Effector CD8-positive, alpha-beta T cell (primary cell): Measurements from ENCODE around the gene MAP3K3.
A peak's percentile ranks its signal among the peaks of the same experiment; 100 is the strongest.

ENCODE experiments used
- DNase-seq: peaks from one replicate; lab custom pipeline; 2025; lab: John Stamatoyannopoulos, UW

The MAP3K3 gene

DNA sequence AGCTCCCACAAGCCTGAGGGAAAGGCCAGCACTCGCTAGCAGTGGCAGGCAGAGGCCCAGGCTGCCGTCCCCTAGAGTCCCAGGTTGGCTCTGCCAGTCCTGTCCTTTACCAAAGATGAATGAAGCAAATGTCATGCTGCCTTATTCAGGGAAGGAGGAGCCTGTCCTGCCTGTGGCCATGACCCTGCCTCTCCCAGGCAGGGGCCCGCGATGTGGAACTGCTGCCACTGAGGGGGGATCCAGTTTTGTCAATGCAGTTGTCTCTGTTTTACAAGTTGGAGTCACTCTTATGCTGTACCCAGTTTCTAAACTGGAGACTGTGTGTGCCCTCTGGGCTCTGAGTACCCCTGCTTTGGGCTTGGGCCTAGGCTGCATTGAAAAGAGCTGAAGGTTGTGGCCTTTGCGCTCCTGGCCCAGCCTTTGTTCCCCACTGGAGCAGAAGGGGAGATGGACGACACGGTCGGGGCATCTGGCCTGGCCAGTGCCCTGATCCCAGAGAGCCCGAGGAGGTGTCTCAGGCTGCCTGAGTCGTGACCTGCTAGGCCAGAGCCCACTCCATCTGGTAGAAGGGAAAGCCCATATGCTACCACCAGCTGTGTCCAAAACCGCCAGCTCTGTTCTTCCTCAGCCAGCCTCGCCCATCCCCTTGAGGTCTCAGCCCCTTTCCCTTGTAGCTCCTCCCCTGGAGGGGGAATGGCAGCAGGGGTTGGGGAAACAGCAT is 72.2 kb downstream of the MAP3K3 start:
- no peak for DNase-seq

DNA sequence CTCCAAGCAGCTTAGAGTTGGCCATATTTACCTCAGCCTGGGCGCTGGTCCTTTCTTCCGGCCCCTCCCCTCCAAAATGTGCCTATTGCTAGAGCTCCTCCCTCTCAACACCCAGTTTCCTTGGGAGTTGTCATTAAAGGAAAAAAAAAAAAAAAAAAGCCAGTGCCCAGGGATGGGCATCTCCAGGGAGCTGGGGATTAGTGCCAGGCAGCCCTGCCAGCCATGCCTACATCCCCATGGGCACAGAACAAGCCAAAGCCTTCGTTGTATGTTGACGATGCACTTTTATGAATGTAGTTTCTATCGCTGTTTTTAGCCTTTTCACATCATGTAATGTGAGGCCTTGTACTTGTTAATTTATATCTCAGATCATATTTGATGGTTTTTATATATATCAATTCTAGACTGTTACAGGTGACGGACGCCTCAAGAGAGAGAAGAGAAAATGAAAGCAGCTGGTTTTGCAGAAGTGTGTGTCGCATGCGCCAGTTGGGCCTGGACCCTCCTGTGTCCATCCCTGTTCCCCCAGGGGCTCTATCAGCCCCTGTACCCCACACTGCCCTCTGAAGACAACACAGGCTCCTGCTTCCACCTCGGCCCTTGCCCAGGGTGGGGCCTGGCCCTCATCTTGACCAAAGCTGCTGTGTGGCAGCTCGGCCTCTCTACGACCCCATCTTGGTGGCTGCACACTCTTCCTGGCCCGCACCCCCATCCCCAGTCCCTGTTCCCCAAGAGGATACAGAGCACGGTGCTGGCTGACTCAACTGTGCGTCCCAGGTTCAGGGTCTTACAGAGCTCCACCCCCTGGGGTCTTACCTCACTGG is 72.9 kb downstream of the MAP3K3 start:
- no peak for DNase-seq

DNA sequence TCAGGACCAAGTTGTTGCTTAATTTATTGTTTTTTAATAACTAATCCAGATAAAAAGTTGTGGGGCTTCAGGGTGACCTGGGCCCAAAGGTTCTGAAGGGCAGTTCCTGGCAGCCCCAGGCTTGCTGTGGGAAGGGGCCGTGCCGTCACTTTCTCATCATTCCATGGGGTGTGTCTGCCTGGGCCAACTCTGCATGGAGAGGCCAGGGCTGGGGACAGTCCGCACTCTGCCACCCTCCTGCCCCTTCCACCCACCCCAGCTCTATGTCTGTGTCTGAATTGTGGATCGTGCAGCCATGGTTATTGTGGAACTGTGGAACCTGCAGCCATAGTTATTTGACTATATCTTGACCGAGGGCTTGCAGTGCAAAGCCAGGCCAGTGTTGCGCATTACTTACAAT is 73.7 kb downstream of the MAP3K3 start:
- DNase-seq = no peak

DNA sequence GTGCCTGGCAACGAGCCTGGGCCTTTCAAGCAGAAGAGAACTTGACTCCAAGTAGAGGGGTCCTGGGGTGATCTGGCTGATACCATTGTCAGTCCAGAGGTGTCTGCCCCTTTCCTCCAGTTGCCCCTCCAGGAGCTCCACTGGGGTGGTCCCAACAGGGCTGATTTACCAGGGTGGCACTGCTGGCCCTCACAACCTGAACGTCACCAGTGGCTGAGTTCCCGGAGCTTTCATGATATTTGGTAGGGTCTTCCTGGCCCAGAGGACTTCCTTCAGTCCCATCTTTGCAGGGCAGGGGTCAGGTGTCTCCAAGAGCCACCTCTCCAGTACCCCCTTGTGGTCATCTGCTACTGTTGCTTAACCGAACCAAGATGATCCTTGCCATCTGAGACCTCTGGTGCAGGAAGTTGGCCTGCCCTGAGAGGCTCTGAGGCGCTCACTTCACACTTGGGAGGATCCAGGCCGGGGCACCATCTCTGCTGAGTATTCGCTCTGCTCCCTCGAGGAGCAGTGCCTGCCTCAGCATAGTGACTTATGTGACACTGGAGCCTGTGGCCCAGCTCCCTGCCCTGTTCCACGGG is 74.3 kb downstream of the MAP3K3 start:
- DNase-seq = no peak

DNA sequence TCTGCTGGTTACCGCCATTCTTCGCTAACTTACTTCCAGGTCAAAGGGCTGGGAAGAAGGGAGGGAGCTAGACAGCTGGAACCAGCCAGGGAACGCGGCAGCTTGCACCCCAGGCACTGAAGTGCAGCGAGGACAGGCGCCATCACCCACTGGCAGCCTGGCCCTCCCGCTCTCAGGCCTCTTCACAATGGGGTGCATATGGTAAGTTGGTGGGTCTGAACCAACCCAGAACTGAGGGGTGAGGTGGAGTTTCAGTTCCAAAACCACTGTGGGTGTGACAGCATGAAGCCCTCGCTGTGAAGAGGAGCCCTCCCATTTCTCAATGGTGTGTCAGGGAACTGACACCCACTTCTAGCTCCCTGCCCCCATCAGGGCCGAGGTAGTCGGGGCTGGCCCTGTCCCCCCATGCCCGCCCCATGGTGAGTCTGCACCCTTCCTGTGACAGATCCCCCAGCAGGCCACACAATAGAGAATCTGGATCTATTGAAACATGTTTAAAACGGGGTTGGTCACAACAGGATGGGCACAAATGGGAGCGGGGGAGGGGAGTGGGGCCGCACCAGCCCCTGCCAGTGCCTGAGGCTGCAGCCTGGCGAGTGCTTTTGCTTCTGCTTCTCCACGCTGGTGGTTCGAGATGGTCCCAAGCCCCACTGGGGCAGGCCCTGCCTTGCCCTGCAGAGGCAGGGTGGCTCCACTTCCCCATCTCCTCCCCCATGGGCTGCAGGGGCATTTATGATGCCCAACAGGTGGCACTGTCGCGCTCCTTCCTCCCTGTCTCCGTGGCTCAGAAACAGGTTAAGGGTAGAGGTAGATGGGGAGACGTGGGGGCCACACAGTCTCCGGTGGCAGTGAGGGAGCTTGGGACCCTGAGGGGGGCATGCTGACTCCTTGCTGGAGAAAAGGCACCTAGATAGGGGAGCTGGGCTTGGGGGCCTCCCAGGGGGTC is 75.4 kb downstream of the MAP3K3 start:
- peak; percentile 79 for DNase-seq

DNA sequence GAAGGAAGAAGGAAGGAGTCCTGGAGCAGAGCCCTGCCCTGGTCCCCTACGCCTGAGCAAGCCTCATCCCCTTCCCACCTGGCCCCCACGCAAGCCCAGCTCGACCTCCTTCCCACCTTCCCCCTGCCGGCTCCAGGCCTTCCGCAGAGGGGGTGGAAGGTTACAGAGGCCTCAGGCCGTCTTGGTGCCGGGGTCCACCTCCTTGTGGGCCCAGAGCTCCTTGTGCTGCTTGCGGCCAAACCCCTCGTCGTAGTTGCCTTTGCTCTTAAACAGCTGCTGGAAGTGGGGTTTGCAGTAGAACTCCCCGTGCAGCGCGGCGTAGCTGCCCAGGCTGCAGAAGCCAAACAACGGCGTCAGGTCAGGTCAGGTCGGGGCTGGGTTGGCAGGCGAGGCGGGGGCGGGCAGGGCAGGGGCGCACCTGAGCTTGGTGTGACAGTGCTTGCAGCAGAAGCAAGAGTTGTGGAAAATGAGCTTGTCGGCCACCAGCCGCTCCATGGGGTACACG is 76.2 kb downstream of the MAP3K3 start:
- DNase-seq = no peak

DNA sequence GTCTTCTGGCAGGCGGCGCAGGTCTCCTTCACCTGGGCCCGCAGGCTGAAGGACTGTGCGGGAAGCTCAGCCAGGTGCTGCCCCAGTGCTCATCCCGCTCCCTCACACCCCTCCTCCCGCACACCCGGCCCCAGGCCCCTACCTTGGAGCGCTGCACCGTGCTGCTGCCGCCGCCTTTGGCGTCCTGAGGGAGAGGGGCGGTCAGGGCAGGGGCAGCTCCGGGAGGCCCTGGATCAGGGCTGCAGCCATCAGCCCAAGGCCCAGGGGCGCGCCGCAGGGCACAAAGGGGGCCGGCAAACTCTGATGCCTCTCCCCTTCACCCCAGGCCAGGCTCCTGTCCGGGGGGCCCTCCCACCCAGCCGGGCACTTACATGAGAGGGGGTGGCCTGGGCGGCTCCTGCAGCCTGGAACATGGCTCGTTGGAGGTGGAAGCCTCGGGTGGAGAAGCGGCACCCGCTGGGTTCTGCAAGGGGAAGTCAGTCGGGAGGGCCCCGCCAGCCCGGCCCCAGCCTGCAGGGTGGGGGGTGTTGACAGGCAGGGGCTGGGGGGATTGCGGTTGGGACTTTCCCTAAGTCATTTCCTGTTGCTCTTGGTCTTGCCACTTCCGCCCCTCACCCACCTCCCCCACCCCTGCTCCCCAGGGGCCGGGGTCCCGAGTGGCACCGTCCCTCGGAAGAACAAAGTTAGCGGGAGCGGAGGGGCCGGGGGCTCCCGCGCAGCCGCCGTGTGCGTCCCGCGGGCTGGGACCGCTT is 76.8 kb downstream of the MAP3K3 start:
- peak; percentile 76 for DNase-seq

DNA sequence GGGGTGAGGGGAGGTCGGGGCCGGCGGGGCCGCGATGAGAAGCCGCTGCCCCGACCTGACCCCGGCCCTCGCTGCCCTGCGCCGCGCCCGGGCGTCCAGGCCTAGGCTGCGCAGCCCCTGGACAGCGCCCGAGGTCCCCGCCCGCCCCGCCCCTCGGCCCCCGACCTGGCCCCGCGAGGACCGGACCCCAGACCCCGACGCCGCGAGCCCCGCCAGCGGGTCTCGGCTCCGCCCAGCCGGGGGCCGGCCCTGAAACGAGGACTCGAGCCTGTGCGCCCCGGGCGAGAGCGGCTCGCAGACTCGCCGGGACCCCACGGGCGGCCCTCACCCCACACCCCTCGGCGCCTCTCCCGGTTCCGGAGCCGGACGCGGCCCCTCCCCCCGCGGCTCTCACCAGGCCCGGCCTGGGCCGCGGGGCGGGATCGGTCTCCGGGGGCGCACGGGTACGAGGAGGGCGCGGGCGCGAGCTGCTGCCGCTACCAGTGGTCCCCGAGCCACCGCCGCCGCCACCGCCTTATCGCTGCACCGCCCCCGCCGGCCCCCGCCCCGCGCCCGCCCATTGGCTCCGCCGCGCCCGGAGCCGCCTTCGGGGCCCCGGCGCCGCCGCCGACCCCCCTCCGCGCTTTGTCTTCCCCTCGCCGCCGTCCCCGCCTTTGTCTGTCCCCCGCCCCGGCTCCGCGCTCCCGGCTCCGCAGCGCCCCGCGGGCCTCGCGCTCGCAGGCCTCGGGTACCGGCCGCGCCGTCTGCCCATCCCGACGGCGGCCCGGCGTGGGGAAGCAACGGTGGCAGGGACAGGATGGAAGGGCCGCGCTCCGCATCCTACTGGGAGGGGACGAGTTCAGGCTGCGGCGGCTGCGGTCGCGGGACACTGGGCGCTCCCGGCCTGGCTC is 77.7 kb downstream of the MAP3K3 start, which contains the start of gene LIMD2:
Gene LIMD2 (minus strand): TSS at position 488 of the 890 bp plus-strand sequence. CDS start 827 bp downstream, outside the sequence.
- DNase-seq = peak; percentile 70

DNA sequence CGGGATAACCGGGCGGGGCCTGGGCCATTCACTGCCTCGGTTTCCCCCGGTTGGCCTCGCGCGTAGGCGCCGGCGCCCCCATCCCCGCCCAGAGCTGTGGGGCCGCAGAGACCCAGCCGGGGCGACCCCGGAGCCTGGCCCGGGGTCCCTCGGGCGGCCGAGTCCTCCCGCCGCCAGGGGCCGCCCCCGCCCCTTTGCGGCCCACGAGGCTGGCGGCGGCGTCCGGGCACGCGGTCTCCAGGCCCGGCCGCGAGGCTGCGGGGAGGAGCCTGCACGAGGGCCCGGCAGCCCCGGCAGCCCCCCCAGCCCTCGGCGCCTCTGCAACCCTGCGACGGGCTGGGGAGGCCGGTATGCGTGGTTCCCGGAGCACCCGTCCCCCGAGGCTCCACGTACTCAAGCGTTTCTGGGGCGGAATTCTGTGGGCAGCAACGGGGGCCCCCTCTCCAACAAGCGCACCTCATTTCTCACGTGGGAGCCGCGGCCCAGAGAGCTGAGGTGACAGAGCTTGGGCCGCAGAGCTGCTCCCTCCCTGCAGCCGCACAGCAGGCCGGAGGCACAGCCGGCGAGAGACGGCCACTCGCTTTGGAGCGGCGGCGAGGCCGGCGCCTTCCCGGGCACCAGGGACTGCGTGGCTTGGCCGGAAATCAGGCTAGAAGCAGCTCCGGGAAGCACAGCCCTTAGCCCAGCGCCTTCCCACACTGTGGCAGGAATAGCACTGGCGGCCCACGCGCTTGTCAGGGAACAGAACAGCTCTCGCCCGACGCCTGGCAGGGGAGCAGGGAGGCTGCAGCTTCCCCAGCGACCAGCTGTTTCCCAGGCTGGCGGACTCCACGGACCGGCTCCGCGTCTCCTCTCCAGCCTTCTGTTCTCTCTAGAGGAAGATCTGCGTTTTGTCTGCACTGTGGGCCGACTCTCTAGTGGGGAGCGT is 78.6 kb downstream of the MAP3K3 start:
- peak; percentile 31 for DNase-seq

DNA sequence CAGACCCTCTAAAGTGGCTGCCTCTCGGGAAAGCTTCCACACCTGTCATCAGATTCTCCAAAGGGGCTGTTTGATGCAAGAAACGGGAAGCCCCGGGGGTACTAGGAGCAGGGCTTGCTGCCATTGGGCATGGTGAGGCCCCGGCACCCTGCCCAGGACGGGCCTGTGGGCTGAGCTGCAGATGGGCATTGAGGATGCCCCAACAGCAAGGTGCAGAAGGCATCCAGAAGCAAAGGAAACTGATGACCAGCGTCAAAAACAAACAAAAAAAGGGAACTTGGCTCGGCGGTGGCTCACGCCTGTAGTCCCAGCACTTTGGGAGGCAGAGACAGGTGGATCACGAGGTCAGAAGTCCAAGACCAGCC is 79.2 kb downstream of the MAP3K3 start:
- no peak for DNase-seq

DNA sequence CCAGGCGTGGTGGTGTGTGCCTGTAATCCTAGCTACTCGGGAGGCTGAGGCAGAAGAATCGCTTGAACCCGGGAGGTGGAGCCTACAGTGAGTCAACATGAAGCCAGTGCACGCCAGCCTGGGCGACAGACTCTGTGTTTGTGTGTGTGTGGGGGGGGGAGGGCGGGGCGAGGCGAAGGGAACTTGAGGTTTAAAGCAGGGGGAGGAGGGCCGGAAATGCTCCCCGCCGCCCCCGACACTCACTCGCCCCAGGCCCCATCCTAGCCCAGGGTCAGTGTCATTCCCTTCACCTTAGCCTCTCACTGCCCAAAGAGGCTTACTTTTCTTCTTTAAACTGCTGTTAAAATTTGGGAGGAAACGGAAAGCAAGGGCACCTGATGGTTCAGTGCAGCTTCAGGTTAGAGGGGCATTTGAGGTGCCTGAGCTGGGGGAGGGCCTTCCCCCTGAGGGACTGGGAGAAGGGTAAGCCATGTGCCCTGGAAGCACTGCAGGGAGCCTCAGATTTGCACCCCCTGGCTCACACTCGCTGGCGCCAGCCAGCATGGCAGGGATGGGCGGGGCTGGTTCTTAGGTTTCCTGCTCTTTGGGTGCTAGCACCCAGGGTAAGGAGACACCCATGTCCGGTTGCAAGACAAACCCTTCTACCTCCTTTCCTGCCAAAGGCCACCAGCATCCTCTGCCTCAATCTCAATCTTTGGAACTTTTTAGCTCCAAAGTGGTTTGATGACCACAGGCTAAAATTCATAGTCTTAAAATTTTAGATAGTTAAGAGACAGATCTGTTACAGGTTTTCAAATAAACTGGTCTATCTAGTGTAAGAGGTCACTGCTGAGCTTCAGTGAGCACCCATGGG is 79.9 kb downstream of the MAP3K3 start:
- DNase-seq = peak; percentile 53

DNA sequence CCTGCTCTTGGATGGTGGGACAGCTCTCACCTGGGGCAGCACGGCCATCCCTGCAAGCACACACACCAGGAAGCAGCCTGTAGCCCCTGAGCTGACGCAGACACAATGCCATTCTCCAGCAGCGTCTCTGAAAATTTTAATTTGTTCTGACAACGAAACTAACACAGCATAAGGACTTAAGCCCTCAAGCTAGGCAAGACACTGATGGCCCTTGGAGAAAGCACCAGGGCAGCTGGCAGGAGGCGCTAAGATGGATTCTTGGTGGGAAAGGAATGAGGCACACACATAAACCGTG is 80.5 kb downstream of the MAP3K3 start:
- DNase-seq = no peak

DNA sequence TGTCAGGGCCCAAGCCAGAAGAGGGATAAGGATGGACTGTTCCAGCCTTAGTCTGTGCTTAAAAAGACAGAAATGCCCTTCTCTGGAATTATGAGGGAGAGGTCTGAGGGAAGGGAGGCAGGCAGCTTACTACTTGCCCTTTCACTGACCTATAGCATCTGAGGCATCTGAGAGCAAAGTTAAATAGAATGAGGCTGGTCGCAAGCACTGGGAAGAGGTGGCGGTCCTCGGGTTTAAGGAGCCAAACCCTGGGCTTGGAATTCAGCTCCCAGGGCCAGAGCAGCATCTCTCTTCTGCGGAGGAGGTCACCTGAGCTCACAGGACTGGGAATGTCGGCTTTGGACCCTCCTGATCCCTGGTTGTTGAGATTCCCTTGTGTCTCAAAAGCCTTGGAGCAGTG is 80.8 kb downstream of the MAP3K3 start:
- DNase-seq = no peak

DNA sequence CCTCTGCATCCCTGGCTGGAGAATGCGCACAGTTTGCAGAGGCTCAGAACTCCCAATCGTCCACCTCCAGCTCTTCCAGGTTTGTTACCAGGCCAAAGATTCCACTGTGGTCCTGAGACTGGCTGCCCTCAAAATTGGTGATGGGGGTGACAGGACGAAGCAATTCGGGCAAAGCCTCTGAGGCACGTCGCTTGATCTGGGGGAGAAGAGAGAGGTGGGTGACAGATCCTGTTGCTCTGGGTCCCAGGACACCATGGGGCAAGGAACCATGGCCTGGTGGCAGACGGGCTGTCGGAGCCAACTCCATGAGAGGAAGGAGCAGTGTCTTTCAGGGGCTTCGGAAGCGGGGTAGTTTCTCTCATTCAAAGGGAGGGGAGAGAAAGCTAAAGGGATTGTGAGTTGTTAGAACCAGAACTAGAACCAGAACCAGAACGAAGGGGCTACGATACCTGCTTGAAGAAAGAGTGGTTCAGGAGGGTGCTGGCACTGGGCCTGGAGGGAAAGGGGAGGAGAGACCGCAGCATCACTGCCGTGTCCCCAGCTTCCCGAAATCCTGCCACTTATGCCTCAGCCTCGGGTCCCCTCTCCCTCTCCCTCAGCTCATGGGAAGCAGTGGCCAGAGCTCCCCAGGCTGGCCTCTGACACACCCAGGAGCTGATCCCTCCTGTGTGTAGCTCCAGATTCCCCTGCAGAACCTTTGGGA is 81.5 kb downstream of the MAP3K3 start:
- no peak for DNase-seq

DNA sequence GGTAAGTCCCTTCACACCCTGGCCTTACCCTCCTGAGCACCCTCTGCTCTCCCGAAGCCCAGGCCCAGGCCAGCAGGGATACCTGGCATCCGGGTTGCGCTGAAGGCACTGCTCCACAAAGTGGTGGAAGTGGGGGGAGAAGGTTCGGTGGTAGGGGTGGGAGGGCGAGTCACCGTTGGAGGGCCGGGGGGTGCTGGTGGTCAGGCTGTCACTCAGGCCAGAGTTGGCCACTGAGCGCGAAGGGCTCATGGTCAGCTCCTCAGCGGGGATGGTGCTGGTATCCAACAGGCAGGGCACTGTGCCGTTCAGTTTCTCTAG is 82.0 kb downstream of the MAP3K3 start:
- DNase-seq = no peak

DNA sequence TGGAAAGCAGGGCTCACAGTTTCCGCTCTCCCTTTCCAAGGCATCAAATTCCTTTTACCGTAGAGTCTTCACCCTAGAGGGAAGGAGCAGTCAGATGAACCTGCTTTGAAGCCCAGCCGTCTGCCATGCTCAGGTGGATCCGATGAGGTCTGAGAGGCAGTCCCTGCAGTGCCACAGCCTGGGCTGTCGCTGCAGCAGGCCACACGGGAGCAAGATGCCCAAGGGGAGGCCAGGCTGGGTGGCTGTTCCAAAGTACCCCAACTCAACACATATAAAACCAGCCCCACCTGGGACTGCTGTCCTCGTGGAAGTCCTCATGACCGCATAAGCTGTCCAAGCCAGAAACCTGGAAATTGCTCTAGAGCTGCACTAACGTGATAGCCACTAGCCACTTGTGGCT is 82.6 kb downstream of the MAP3K3 start:
- no peak for DNase-seq

DNA sequence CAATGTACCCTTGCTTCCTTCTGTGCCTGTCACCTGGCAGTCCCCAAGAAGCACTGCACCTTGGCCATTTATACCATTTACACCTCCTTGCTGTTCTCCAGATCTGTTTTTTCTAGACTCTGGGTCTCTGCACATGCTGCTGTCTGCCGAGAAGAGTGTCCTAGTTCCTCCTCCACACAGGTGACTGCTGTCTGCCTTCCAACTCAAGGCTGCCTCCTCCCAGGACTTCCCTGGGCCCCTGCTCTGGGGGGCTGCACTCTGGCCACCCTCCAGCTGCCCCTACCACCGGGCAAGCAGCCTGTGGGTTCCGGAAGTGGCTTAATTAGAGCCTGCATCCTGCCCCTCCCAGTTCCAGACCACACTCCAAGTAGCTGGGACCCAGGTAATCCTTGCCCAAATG is 83.4 kb downstream of the MAP3K3 start:
- no peak for DNase-seq
